Parathyroid adenoma (tissue), 2 donors: ENCODE data around the gene CHST9.
A peak's percentile ranks its signal among the peaks of the same experiment; 100 is the strongest.

ENCODE experiments used
- H2AFZ ChIP-seq: fragments of 300-600 bp; sonication (generic); one replicate; pipeline ENCODE4 v1.7.0; 2017; ENCODE audit warnings: antibody characterized with exemption, mild to moderate bottlenecking
- H3K27ac ChIP-seq: fragments of 300-600 bp; sonication (generic); one replicate; pipeline ENCODE4 v1.7.0; 2017
- H3K27me3 ChIP-seq: fragments of 300-600 bp; sonication (generic); one replicate; pipeline ENCODE4 v1.7.0; 2017; ENCODE audit warnings: low read length; ENCODE audit not compliant: control insufficient read depth, insufficient read depth
- H3K36me3 ChIP-seq: fragments of 300-600 bp; sonication (generic); one replicate; pipeline ENCODE4 v1.7.0; 2017; ENCODE audit warnings: low read length; ENCODE audit not compliant: control insufficient read depth, insufficient read depth
- H3K4me1 ChIP-seq: fragments of 300-600 bp; sonication (generic); one replicate; pipeline ENCODE4 v1.7.0; 2017; ENCODE audit warnings: control low read depth
- H3K4me2 ChIP-seq: fragments of 300-600 bp; sonication (generic); one replicate; pipeline ENCODE4 v1.7.0; 2017; ENCODE audit warnings: low read length
- H3K4me3 ChIP-seq: fragments of 300-600 bp; sonication (generic); one replicate; pipeline ENCODE4 v1.7.0; 2017; ENCODE audit warnings: low read depth, low read length
- H3K79me2 ChIP-seq: fragments of 300-600 bp; sonication (generic); one replicate; pipeline ENCODE4 v1.7.0; 2017; ENCODE audit warnings: control low read depth
- H3K9ac ChIP-seq: fragments of 300-600 bp; sonication (generic); one replicate; pipeline ENCODE4 v1.7.0; 2017; ENCODE audit warnings: mild to moderate bottlenecking
- H3K9me3 ChIP-seq: fragments of 300-600 bp; sonication (generic); one replicate; pipeline ENCODE4 v1.7.0; 2017; ENCODE audit warnings: low read length; ENCODE audit not compliant: control insufficient read depth
- TF ChIP-seq, protein P1 (sequence below): fragments of 300-600 bp; sonication (generic); IDR thresholded peaks from one replicate; pipeline ENCODE4 v1.7.0; 2017; ENCODE audit warnings: antibody characterized with exemption, mild to moderate bottlenecking
- donor health status: primary hyperparathyroidism.

CHST9 gene

DNA sequence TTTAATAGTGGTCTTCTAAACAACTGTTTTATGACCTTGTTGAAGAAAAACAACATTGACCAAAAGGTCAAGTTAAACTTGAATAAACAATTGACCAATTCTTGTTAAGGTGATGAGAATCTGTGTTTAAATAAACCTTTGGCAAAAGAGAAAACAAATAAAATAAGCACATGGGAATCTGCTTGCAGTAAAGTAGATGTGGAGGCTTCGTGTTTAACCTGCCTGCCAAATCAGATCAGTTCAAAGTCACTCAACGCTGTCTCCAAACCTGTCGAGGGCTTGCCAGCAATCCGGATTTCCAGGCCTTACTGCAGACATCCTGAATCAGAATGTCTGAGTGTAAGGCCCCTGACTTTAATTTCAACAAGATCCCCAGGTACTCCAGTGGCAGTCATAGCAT is 264.5 kb downstream of the CHST9 start:
- H2AFZ ChIP-seq: no peak overlapping the region
- H3K9ac ChIP-seq: no peak overlapping the region
- H3K27me3 ChIP-seq: no peaks in the 10 kb centered on the region
- no peaks in the 10 kb centered on the region for H3K9me3 ChIP-seq
- H3K4me3 ChIP-seq: no peak overlapping the region
- no peaks in the 10 kb centered on the region for H3K79me2 ChIP-seq
- H3K4me2 ChIP-seq: no peak overlapping the region
- H3K36me3 ChIP-seq: no peaks in the 10 kb centered on the region
- no peaks in the 10 kb centered on the region for H3K4me1 ChIP-seq
- TF ChIP-seq, protein P1, sequence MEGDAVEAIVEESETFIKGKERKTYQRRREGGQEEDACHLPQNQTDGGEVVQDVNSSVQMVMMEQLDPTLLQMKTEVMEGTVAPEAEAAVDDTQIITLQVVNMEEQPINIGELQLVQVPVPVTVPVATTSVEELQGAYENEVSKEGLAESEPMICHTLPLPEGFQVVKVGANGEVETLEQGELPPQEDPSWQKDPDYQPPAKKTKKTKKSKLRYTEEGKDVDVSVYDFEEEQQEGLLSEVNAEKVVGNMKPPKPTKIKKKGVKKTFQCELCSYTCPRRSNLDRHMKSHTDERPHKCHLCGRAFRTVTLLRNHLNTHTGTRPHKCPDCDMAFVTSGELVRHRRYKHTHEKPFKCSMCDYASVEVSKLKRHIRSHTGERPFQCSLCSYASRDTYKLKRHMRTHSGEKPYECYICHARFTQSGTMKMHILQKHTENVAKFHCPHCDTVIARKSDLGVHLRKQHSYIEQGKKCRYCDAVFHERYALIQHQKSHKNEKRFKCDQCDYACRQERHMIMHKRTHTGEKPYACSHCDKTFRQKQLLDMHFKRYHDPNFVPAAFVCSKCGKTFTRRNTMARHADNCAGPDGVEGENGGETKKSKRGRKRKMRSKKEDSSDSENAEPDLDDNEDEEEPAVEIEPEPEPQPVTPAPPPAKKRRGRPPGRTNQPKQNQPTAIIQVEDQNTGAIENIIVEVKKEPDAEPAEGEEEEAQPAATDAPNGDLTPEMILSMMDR: no peak
- H3K27ac ChIP-seq: no peak overlapping the region

DNA sequence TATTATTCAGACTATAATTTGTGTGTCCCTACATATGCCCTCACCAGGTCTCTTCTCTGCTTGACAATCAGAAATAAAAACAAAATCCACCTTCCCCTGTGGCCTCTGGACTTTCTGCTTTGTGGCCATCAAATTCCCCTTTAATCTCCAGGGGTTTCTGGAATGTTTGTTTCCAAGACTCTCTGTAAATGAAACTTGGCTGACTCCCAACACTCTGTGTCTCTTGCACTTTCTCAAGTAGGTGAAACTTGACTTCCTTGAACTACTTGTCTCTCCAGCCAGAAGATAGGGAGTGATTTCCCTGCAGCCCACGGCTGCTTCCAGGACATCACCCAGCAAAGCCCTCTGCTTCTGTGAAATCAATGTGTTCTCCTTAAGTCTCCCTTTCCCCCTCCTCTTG is 265.5 kb downstream of the CHST9 start:
- Histone ChIP-seq H3K9ac (no peak overlapping the region), H3K27me3 (no peaks in the 10 kb centered on the region), H3K79me2 (no peaks in the 10 kb centered on the region), H3K27ac (no peak overlapping the region), H3K4me1 (no peaks in the 10 kb centered on the region), H3K9me3 (no peaks in the 10 kb centered on the region), H2AFZ (no peak overlapping the region), H3K4me2 (no peak overlapping the region), H3K4me3 (no peak overlapping the region), H3K36me3 (no peaks in the 10 kb centered on the region)
- TF ChIP-seq, protein P1: no peak

DNA sequence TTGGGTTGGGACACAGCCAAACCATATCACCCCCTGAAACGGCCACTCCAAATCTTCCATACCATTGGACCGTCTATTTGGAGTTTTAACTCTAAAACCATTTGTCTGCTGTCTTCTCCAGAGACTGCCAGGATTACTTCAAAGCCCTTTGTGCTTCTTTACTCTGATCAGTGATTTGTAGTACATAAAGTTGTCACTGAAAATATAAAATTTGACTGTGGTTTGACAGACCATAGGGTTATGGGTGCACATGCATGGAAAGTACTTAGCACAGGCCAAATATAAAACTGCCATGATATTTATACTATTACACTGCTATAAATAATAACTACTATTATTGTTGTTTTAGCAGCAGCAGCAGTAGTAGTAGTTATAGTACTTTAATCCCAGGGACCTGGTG is 265.9 kb downstream of the CHST9 start:
- Histone ChIP-seq H3K79me2 (no peaks in the 10 kb centered on the region), H2AFZ (no peak overlapping the region), H3K27ac (no peak overlapping the region), H3K36me3 (no peaks in the 10 kb centered on the region), H3K4me3 (no peak overlapping the region), H3K9me3 (no peaks in the 10 kb centered on the region), H3K4me1 (no peaks in the 10 kb centered on the region), H3K27me3 (no peaks in the 10 kb centered on the region), H3K9ac (no peak overlapping the region), H3K4me2 (no peak overlapping the region)
- TF ChIP-seq, protein P1: no peak

DNA sequence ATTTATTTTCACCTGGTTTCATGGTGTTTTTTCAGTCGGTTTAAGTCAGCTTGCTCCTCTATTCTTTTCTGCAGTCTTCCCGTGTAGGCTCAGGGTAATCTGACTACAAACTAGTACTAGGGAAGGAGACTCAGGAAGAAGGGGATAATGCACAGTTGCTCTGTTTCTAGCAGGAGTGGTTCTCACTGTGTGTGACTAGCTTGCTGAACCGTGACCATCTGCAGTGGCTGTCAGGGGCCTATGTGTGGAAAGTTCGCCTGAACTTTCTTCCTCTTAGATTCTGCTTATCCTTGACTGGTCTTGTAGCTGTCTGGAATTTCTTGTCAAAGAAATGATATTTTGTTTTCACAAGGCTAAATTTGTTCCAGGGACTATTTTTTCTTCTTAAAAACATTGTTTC is 273.3 kb downstream of the CHST9 start:
- H3K27me3 ChIP-seq: no peaks in the 10 kb centered on the region
- TF ChIP-seq, protein P1: no peak
- no peak overlapping the region for H3K4me3 ChIP-seq
- H3K79me2 ChIP-seq: no peaks in the 10 kb centered on the region
- H3K9ac ChIP-seq: no peak overlapping the region
- H3K27ac ChIP-seq: no peak overlapping the region
- no peaks in the 10 kb centered on the region for H3K9me3 ChIP-seq
- peaks cover 6% of the 10 kb centered on the region for H3K4me1 ChIP-seq
- no peak overlapping the region for H3K4me2 ChIP-seq
- H2AFZ ChIP-seq: peak overlapping the region; percentile 66
- no peaks in the 10 kb centered on the region for H3K36me3 ChIP-seq

DNA sequence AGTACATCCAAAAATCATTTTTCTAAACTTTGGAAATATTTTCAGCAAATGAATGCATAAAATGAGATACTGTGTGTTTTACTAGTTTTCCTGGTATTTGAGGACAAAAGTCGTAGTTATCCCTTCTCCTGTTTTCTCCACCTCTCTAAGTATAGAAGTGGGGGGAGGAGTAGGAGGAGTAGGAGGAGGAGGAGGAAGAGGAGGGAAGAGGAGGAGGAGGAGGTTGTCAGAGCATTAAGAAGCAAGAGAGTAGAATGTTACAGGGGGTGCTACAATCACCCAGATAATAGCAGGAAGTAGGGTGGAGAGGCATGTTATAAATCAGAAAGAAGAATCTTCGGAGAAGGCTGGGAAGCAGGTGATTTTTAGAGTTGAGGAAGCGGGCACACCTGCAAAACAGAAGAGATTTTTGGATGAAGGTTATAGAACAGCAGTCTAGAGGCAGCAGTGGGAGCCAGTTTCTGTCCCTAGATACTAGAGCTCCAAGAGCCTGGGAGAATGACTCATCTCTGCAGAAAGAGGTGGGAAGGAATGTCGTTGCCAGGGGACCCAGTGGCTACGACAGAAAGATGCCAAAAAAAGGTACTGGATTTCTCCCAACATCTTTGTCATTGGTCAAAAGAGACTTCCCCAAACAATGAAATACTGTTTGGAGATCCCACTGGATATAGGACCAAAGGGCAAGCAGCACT is 275.4 kb downstream of the CHST9 start:
- TF ChIP-seq, protein P1: no peak
- Histone ChIP-seq H3K36me3 (no peaks in the 10 kb centered on the region), H3K9ac (no peak overlapping the region), H2AFZ (no peak overlapping the region), H3K4me2 (no peak overlapping the region), H3K9me3 (no peaks in the 10 kb centered on the region), H3K79me2 (no peaks in the 10 kb centered on the region), H3K4me1 (peaks cover 6% of the 10 kb centered on the region), H3K27ac (no peak overlapping the region), H3K27me3 (no peaks in the 10 kb centered on the region), H3K4me3 (no peak overlapping the region)
